A673 (cell line): ENCODE measurements around the gene UBE2G1.

Source experiments
- EZH2 ChIP-seq: fragments of 200-600 bp; sonication (generic); IDR thresholded peaks from 2 replicates; pipeline ENCODE4 v1.6.1; 2017; ENCODE audit warnings: borderline replicate concordance, low read depth, mild to moderate bottlenecking, mixed read lengths, antibody characterized with exemption, low read length; ENCODE audit not compliant: poor library complexity, severe bottlenecking
- TF ChIP-seq, protein P1 (sequence below): fragments of 300-800, 200-600 bp; sonication (generic); conservative IDR thresholded peaks from 2 replicates; pipeline ENCODE4 v1.5.1; 2017; ENCODE audit warnings: low read depth, mild to moderate bottlenecking, antibody characterized with exemption, low read length, moderate library complexity, mixed read lengths

DNA sequence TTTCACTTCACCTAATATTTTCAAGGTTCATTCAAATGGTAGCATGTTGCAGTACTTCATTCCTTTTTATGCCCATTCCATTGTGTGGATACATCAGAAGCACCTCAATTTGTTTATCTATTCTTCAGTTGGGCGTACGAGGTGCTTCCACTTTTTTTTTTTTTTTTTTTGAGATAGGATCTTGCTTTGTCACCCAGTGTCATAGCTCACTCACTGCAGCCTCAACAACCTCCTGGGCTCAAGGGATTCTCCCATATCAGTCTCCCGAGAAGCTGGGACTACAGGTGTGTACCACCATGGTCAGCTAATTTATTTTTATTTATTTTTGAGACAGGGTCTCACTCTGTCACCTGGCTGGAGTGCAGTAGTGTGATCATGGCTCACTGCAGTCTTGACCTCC, 44.7 kb upstream of the UBE2G1 start:
- TF ChIP-seq, protein P1, sequence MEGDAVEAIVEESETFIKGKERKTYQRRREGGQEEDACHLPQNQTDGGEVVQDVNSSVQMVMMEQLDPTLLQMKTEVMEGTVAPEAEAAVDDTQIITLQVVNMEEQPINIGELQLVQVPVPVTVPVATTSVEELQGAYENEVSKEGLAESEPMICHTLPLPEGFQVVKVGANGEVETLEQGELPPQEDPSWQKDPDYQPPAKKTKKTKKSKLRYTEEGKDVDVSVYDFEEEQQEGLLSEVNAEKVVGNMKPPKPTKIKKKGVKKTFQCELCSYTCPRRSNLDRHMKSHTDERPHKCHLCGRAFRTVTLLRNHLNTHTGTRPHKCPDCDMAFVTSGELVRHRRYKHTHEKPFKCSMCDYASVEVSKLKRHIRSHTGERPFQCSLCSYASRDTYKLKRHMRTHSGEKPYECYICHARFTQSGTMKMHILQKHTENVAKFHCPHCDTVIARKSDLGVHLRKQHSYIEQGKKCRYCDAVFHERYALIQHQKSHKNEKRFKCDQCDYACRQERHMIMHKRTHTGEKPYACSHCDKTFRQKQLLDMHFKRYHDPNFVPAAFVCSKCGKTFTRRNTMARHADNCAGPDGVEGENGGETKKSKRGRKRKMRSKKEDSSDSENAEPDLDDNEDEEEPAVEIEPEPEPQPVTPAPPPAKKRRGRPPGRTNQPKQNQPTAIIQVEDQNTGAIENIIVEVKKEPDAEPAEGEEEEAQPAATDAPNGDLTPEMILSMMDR: no peak
- no peak for TF ChIP-seq EZH2
